Activated T-helper 1 cell treated with anti-CD3 and anti-CD28 coated beads, Interleukin-12 subunit alpha, Interleukin-12 subunit beta, Interleukin-2, Interleukin-4 antibody, amounts not matched to agents 30 ng/mL and 10 ng/mL and 1 ng/mL, durations not matched to agents 14 hours and 24 hours and 36 hours (primary cell): Measurements from ENCODE around the gene RFPL2. TPM values are rescaled to one million over a fixed set of nuclear protein-coding genes. Genes with fewer than 3 reads are reported as not detected.
"Not testable (repeated sequence)": the region's sequence is repeated elsewhere in the genome, so short reads cannot be mapped to it uniquely, and the experiment has no call there.

Experiments
- DNase-seq: peaks from one replicate; pipeline ENCODE4 v3.0.0; 2021; ENCODE audit warnings: low spot score
- H3K27ac Mint-ChIP-seq: one replicate; pipeline ENCODE4 v1.8.0; 2021; ENCODE audit warnings: mild to moderate bottlenecking, mixed read lengths
- H3K27me3 Mint-ChIP-seq: one replicate; pipeline ENCODE4 v1.8.0; 2022; ENCODE audit warnings: mild to moderate bottlenecking, moderate library complexity, mixed read lengths; ENCODE audit not compliant: insufficient read depth
- H3K36me3 Mint-ChIP-seq: one replicate; pipeline ENCODE4 v1.8.0; 2021; ENCODE audit warnings: low read depth, mixed read lengths
- H3K4me1 Mint-ChIP-seq: one replicate; pipeline ENCODE4 v1.8.0; 2021; ENCODE audit warnings: low read depth, mixed read lengths
- H3K4me3 Mint-ChIP-seq: one replicate; pipeline ENCODE4 v1.8.0; 2021; ENCODE audit warnings: mild to moderate bottlenecking, moderate library complexity, mixed read lengths
- H3K9me3 Mint-ChIP-seq: one replicate; pipeline ENCODE4 v1.8.0; 2021; ENCODE audit warnings: mixed read lengths
- intact Hi-C: fragments of 100-400 bp; cut with micrococcal nuclease; formaldehyde crosslinking; loops from one replicate; pipeline ENCODE4 v1.15.1; 2024
- total RNA-seq: library from RNA; stranded (reverse); gene quantifications from 2 replicates; pipeline ENCODE4 v1.2.3, GENCODE V29; 2022

RFPL2 gene
- total RNA-seq, 1 donor from 2014 or later: 0.26 TPM

- intact Hi-C loops: loop anchor here (10.0 kb wide), 1 partner anchor 272 kb away; the partner anchor contains the start of gene FBXO7
- DNase-seq: no peak
- Mint-ChIP-seq H3K36me3 (no peaks in the 10 kb centered on the region), H3K27me3 (peaks cover 17% of the 10 kb centered on the region), H3K27ac (no peak overlapping the region), H3K9me3 (no peaks in the 10 kb centered on the region), H3K4me3 (peak overlapping the region; percentile 68), H3K4me1 (peaks cover 34% of the 10 kb centered on the region)
These were observed 2.2 kb downstream of the RFPL2 start for GRCh38 chr22:32202539-32203180.

DNA sequence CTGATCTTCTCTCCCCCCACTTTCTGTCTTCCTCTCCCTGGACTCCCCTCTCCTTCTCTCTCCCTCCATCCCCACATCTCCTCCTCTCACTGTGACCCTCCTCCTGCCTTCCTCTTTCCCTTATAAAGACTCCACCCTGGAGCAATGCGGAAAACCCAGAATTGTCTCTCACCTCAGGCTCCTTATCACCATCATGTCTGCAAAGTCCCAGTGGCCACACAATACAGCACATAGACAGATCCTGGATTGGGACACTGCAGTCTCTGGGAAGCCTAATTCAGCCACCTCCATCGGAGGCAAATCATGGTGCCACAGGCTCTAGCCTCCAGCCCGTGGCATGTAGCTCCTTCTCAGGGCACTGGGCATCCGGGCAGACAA, 2.7 kb downstream of the RFPL2 start:
- intact Hi-C loops: loop anchor here (10.0 kb wide), 1 partner anchor 273 kb away; the partner anchor contains the start of gene FBXO7
- H3K36me3 Mint-ChIP-seq: no peaks in the 10 kb centered on the region
- H3K4me1 Mint-ChIP-seq: peaks cover 32% of the 10 kb centered on the region
- no peak for DNase-seq
- H3K9me3 Mint-ChIP-seq: no peaks in the 10 kb centered on the region
- H3K4me3 Mint-ChIP-seq: peak overlapping the region; percentile 68
- H3K27me3 Mint-ChIP-seq: peaks cover 17% of the 10 kb centered on the region
- no peak overlapping the region for H3K27ac Mint-ChIP-seq

DNA sequence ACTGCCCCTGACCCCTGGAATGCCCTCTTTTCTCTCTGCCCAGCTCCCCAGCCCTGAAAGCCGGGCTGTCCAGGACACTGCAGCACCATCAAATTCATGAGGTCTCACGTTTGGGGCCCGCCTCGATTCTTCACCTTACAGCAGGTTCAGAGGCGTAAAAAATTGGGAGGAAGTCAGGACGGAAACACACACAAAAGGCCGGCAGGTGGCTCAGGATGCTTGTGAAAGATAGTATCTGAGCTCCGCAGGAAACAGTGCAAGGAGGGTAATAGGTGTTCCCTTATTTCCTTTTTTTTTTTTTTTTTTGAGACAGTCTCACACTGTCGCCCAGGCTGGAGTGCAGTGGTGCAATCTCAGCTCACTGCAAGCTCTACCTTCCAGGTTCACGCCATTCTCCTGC, 4.1 kb downstream of the RFPL2 start:
- intact Hi-C loops: loop anchor here (10.0 kb wide), 1 partner anchor 274 kb away; the partner anchor contains the start of gene FBXO7
- peaks cover 26% of the 10 kb centered on the region for H3K4me1 Mint-ChIP-seq
- H3K9me3 Mint-ChIP-seq: no peaks in the 10 kb centered on the region
- H3K36me3 Mint-ChIP-seq: no peaks in the 10 kb centered on the region
- H3K27me3 Mint-ChIP-seq: peaks cover 22% of the 10 kb centered on the region
- H3K27ac Mint-ChIP-seq: no peak overlapping the region
- H3K4me3 Mint-ChIP-seq: no peak overlapping the region
- DNase-seq: no peak

DNA sequence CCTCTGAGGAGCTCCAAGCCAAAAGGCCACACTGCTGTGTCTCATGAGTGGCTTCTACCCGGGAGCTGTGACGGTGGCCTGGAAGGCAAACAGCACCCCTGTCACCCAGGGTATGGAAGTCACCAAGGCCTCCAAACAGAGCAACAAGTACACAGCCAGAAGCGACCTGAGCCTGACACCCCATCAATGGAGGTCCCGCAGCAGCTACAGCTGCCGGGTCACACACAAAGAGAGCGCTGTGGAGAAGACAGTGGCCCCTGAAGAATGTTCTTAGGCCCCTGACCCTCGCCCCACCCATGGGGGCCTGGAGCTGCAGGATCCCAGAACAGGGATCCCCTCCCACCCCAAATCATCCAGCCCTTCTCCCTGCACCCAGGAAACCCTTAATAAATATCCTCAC, 4.9 kb downstream of the RFPL2 start:
- Mint-ChIP-seq H3K4me3 (no peak overlapping the region), H3K27ac (no peak overlapping the region), H3K27me3 (peaks cover 22% of the 10 kb centered on the region), H3K9me3 (no peaks in the 10 kb centered on the region), H3K4me1 (peaks cover 22% of the 10 kb centered on the region), H3K36me3 (no peaks in the 10 kb centered on the region)
- DNase-seq: no peak
- intact Hi-C loops: loop anchor here (10.0 kb wide), 1 partner anchor 275 kb away; the partner anchor contains the start of gene FBXO7

DNA sequence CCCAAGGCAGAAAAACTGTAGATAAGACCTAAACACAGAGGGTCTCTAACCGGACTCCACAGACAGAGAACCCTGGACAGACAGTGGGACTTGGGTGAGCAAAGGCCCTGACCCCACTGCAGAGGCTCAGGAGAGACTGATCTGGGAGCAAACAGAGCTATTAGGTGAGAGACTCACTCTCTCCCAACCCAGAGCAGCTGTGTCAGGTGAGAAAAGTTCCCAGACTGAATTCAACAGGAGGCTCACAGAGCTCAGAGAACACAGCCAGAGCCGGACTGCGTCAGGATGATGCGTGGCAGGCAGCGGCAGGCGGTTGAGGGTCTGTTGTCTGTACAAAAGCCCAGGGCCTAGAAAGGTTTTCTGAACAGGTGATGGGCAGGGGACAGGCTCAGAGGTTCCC, 5.5 kb downstream of the RFPL2 start:
- intact Hi-C loops: no loop called here
- Mint-ChIP-seq H3K27ac (no peak overlapping the region), H3K9me3 (no peaks in the 10 kb centered on the region), H3K4me3 (no peak overlapping the region), H3K36me3 (no peaks in the 10 kb centered on the region), H3K27me3 (peaks cover 26% of the 10 kb centered on the region), H3K4me1 (peaks cover 16% of the 10 kb centered on the region)
- no peak for DNase-seq

DNA sequence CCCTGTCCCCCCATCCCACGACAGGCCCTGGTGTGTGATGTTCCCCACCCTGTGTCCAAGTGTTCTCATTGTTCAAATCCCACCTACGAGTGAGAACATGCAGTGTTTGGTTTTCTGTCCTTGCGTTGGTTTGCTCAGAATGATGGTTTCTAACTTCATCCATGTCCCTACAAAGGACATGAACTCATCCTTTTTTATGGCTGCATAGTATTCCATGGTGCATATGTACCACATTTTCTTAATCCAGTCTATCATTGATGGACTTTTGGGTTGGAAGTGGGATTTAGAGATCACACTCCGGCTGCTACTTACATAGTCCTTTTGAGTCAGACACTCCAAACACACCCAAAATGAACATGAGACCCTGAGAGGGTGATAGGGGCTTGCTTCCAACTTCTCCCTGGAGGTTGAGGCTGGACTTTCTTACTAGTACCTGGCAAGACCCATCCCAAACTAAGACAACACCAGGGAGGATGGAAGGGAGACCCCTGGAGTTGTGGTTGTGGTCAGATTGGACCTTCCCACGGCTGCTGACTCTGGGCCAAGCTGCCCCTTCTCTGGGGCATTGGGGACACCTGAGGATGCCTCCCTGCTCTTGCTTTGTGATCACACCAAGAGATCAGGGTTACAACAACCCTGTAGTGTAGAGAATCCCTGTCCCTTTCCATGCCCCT, 7.2 kb downstream of the RFPL2 start:
- H3K4me3 Mint-ChIP-seq, H3K27ac Mint-ChIP-seq, DNase-seq, H3K36me3 Mint-ChIP-seq, H3K9me3 Mint-ChIP-seq, intact Hi-C loops: not testable (repeated sequence)
- Mint-ChIP-seq H3K27me3 (peaks cover 18% of the 10 kb centered on the region), H3K4me1 (peaks cover 15% of the 10 kb centered on the region)

DNA sequence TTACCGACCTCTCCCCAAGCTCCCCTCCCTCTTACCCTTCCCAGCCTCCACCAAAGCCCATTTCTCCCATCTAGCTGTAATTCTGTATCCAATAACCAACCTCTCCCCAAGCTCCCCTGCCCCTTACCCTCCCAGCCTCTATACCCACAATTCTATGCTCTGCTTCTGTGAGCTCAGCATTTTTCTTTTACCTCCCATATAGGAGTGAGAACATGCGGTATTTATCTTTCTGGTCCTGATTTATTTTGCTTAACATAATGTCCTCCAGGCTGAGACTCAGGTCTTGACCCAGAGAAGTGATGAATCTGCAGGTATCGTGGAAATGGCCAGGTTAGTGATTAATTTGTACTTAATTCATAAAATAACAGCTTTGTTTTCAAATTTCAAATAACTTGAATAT, 9.0 kb downstream of the RFPL2 start:
- H3K4me3 Mint-ChIP-seq, intact Hi-C loops, H3K9me3 Mint-ChIP-seq, H3K27ac Mint-ChIP-seq, H3K4me1 Mint-ChIP-seq, DNase-seq, H3K36me3 Mint-ChIP-seq: not testable (repeated sequence)
- peaks cover 15% of the 10 kb centered on the region for H3K27me3 Mint-ChIP-seq

GRCh38 chr22:32193346-32193745, 11.5 kb downstream of the RFPL2 start:
- H3K36me3 Mint-ChIP-seq, H3K9me3 Mint-ChIP-seq, DNase-seq, H3K4me3 Mint-ChIP-seq, intact Hi-C loops, H3K4me1 Mint-ChIP-seq, H3K27ac Mint-ChIP-seq: not testable (repeated sequence)
- peaks cover 19% of the 10 kb centered on the region for H3K27me3 Mint-ChIP-seq

DNA sequence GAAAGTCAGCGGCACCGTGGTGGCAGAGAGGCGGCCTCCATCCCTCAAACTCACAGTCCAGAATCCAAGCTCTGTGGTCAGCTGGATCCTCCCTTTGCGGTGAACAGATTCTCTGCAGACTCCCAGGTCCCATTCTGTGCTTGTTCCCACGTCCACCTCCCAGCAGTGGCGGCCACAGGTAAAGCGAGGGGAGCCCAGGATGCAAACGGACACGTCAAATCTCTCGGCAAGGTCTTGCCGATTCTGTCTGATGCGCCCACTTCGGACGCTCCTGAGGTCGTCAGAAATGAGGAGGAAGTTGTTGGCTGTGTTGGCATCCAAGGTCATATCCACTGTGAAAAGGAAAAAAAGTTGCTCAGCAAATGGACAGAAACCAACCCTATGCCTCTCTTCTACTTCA, 13.9 kb downstream of the RFPL2 start:
- H3K27ac Mint-ChIP-seq, H3K36me3 Mint-ChIP-seq, DNase-seq, H3K9me3 Mint-ChIP-seq, H3K4me1 Mint-ChIP-seq, intact Hi-C loops, H3K4me3 Mint-ChIP-seq: not testable (repeated sequence)
- H3K27me3 Mint-ChIP-seq: peaks cover 15% of the 10 kb centered on the region

GRCh38 chr22:32185821-32186220, 19.1 kb downstream of the RFPL2 start:
- DNase-seq: no peak
- peaks cover 8% of the 10 kb centered on the region for H3K27me3 Mint-ChIP-seq
- no peaks in the 10 kb centered on the region for H3K9me3 Mint-ChIP-seq
- no peaks in the 10 kb centered on the region for H3K4me1 Mint-ChIP-seq
- H3K36me3 Mint-ChIP-seq: no peaks in the 10 kb centered on the region
- H3K4me3 Mint-ChIP-seq: no peak overlapping the region
- intact Hi-C loops: no loop called here
- no peak overlapping the region for H3K27ac Mint-ChIP-seq

DNA sequence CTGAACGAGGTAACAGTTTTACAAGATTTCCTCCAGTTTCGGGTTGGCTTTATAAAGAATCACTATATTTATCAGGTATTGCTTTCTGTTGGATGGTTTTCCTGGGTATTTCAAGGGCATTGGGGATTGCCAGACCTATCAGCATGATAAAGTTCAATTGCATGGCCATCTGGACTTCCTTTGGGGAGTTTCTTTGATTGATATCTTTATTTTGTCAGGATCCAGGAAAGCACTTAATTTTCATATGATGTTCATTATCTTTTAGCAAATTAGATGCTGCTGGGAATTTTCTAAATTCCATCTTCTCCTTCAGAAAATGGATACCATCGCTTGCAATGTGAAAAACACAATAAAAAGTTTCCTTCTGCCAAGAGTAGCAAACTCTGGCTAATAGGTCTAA, 21.2 kb downstream of the RFPL2 start:
- Mint-ChIP-seq H3K27ac (no peak overlapping the region), H3K27me3 (peaks cover 8% of the 10 kb centered on the region), H3K9me3 (no peaks in the 10 kb centered on the region), H3K4me1 (no peaks in the 10 kb centered on the region), H3K4me3 (no peak overlapping the region), H3K36me3 (no peaks in the 10 kb centered on the region)
- no peak for DNase-seq
- intact Hi-C loops: no loop called here

- no peaks in the 10 kb centered on the region for H3K36me3 Mint-ChIP-seq
- H3K9me3 Mint-ChIP-seq: no peaks in the 10 kb centered on the region
- DNase-seq: no peak
- no peaks in the 10 kb centered on the region for H3K4me1 Mint-ChIP-seq
- H3K27ac Mint-ChIP-seq: no peak overlapping the region
- no peak overlapping the region for H3K4me3 Mint-ChIP-seq
- intact Hi-C loops: no loop called here
- H3K27me3 Mint-ChIP-seq: peaks cover 20% of the 10 kb centered on the region
These were observed 23.8 kb downstream of the RFPL2 start for GRCh38 chr22:32181043-32181442.

DNA sequence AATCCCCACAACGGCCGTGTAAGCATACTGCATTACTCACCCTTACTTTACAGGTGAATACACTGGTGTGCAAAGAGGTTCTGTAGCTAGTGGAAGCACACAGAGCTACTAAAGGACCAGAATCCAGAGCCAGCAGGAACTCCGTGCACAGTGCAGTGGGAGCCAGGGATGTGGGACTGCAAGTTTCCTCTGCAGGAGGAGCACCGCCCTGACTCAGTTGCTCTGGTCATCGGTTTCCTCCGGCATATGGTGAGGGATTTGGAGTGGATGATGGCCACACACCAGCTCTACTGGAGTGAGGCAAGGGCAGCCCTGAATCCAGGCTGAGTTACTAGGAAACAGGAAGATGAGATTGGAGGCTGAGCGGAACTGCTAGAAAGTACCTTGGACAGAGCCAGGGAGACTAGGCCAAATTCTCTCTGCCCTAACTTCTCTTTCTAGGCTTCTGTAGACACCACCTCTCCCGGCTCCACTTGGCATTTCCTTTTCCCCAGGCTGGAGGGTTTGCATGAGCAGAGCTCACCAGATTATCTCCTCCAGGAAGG, 27.6 kb downstream of the RFPL2 start:
- H3K27ac Mint-ChIP-seq: no peak overlapping the region
- no peaks in the 10 kb centered on the region for H3K9me3 Mint-ChIP-seq
- no peaks in the 10 kb centered on the region for H3K36me3 Mint-ChIP-seq
- no peak overlapping the region for H3K4me3 Mint-ChIP-seq
- peaks cover 32% of the 10 kb centered on the region for H3K27me3 Mint-ChIP-seq
- no peaks in the 10 kb centered on the region for H3K4me1 Mint-ChIP-seq
- intact Hi-C loops: no loop called here
- no peak for DNase-seq
